C4-2B (cell line): ENCODE measurements around the gene ANKRD52.

Experiments used
- CTCF ChIP-seq: fragments of 450-650 bp; conservative IDR thresholded peaks from 2 replicates; pipeline ENCODE4 v1.5.1; 2017; ENCODE audit warnings: mild to moderate bottlenecking
- ZFX ChIP-seq: fragments of 450-650 bp; IDR thresholded peaks from 2 replicates; pipeline ENCODE4 v1.6.1; 2017

GRCh38 chr12:56224102-56224701 lies 34.0 kb downstream of the ANKRD52 start, which contains the start of gene NABP2:
- TF ChIP-seq CTCF, result peak; percentile 100
- no peak for TF ChIP-seq ZFX
